GM18508 (cell line): Measurements from ENCODE around the gene CHD9.

Experiments used
- ATAC-seq: cut with Tn5 transposase; IDR thresholded peaks from one replicate; pipeline ENCODE4 v1.9.1; 2021; ENCODE audit warnings: moderate number of reproducible peaks; ENCODE audit not compliant: insufficient read depth, unreplicated experiment

CHD9 gene

DNA sequence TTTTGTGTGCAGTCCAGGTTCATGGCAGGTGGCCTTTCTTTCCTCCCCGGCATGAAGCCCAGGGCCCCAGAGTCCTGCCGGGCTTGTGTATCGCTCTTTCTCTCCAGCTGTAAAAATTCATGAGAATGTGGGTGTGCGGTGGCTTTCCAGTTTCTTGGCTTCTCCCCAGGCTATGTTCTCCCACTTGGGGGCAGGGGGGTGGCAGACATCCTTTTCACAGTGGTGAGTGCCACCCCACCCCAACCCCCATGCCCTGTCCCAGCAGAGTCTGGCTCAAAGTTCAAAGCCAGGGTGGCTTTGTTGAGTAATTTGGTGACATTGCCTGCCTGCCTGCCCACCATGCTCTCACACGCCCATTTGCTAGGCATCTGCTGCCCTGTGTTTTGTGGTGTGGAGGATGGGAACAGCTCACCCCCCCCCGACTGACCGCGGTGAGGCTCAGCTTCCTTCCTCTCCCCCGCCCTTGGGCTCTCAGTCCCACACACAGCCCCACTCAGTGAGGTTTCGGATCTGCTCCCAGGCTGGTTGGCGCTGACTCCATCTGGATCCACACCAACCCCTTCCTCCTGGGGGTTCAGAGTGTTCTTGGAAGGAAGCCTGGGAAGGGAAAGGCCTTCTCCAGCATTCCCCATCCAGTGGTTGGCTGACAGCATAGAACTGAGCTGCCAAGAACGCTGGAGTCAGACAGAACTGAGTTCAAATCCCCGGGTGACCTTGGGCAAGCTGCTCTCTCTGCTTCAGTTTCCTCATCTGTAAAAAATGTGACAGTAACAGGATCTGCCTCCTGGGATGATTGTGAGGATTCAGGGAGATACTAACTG lies 36.0 kb downstream of the CHD9 start:
- no peak for ATAC-seq

DNA sequence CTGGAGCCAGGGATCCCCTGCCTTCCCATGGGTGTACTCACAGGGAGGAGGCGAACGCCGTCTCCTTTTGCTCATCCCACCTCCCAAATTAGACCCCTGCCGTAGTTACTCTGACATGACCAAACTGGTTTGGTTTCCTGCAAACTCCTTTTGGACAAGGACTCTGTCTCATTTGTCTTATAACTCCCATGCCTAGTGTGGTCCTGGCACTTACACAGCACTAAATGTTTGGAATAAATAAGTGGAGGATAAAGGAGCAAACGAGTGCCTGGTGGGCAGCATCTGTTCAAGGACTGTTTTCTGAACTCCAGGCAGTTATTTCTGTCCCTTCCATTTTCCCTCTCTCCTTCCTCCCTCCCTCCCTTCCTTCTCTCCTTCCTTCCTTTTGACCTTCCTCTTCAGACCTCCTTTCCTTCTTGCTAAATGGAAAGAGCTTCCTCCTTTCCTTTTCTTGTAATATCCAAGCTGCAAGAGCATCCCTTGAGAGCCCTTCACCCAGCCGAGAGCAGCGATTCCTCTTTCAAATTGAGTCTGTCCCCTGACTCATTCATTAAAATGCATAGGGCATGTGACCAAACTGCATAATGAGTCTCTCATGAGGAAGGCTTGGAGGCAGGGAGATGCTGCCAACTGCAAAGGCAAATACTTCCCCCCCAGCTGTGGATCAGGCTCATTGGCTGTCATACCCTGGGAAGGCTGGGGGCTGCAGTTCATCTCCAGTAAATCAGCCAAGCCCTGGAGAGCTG lies 36.8 kb downstream of the CHD9 start:
- ATAC-seq: peak; percentile 53

DNA sequence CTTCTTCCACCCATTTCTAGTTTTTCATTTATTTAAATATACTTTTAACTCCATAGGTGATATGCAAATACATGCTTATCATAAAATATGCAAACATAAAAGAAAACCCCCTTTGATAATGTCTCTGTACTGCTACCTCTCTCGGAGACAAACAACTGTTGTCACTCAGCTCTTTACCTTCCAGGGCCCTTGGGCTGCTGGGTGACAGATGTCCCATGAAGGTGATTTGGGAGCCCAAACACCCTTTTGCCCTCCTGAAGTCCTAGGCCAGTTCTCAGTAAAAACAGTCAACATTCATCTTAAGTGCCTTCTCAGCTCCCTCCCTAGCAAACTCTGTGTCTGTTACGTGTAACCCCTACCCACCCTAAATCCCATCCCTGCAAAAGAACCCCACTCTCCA lies 37.5 kb downstream of the CHD9 start:
- ATAC-seq: no peak

DNA sequence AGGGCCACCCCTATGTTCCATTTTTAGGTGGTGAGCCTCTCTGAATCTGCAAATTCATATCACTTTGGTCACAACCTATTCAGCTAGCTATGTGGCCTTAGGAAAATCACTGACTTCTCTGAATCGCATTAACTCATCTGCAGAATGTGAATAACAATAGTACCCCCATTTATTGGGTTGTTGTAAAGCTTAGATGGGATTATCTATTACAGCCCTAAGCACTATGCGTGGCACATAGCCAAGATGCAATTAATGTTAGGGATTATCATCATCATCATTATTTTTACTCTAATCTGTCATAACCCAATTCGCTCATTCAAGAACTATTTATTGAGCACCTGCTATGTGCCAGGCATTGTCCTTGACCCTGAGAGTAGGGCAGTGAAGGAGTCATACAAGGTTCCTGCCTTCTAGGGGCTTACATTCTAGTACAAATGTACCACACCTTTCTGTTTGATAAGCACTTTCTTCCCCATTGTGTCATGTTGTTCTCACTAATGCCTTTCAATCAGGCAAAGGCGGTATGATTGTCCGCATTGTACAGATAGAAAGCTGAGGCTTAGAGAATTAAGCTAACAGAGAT lies 38.5 kb downstream of the CHD9 start:
- no peak for ATAC-seq

DNA sequence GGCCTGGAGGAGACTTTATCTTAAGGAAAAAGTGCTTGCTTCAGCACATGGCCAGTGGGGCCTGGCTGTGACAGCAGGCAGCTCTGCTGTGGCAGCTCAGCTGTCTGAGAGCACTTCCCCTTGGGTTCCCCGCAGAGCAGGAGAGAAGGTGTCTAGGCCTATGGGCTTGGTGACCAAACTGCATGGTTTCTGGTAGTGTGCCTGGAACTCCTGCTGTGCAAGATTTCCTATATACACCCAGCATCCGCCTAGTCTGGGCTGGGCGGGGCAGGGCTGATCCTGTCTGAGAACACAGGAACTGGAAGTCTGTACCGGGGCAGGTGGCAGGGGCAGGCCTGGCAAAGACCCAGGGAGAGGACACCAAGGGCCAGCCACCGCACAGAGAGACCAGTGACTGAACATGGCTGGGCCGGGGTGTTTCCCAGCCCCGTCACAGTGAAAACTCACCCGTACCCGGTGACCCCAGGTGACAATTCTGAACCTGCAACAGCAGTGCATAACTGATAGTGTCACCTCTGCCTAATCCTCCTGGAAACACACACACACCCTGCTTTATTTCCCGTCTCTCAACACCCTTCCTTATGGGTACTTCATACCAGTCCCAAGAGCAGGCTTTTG lies 39.3 kb downstream of the CHD9 start:
- peak; percentile 39 for ATAC-seq

DNA sequence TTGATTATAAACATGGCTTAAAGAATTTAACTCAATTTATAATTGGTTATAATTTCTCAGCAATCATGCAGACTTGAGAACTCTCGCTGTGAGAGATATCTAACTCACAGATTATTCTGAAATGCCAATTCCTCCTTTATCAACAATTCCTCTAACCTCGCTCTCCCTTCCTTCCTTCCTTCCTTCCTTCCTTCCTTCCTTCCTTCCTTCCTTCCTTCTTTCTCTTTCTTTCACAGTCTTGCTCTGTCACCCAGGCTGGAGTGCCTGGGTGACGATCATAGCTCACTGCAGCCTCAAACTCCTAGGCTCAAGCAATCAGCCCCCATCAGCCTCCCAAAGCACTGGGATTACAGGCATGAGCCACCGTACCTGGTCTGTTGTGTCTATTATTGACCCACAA lies 42.4 kb downstream of the CHD9 start:
- no peak for ATAC-seq

DNA sequence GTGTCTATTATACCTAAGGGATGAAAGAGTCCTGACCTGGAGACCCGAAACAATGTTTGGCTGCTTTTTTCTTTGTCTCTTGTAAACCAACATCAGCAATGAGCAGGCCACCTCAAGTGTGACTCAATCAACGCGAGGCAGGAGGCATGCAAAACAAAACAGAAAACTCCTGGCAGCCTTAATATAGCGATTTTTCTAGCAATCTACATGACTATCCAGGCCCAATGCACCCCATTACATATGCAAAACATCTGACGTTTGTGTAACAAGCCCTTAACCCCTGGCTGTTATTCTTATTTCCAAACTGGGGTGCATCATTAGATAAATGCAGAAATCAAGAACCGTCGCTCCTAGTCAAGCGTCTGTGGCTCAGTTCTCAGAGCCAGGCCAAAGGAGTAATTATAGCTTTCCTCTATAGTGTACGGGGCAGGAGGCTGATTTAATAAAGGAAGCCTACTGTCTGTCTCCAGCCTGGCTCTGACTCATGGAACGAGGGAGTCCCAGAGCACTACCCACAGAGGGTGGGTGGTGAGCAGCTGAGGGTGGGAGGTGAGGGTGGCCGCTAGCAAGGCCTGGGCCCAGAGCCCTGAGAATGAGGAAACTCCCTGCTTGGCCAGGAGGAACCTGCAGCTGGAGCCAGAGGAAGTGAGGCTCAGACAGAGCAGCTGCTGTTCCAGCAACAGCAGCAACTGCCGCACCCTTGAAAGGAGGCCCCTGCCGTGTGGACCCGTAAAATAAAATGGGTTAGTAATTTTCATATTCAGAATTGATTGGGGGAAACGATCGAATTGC lies 43.9 kb downstream of the CHD9 start:
- ATAC-seq: peak; percentile 49

DNA sequence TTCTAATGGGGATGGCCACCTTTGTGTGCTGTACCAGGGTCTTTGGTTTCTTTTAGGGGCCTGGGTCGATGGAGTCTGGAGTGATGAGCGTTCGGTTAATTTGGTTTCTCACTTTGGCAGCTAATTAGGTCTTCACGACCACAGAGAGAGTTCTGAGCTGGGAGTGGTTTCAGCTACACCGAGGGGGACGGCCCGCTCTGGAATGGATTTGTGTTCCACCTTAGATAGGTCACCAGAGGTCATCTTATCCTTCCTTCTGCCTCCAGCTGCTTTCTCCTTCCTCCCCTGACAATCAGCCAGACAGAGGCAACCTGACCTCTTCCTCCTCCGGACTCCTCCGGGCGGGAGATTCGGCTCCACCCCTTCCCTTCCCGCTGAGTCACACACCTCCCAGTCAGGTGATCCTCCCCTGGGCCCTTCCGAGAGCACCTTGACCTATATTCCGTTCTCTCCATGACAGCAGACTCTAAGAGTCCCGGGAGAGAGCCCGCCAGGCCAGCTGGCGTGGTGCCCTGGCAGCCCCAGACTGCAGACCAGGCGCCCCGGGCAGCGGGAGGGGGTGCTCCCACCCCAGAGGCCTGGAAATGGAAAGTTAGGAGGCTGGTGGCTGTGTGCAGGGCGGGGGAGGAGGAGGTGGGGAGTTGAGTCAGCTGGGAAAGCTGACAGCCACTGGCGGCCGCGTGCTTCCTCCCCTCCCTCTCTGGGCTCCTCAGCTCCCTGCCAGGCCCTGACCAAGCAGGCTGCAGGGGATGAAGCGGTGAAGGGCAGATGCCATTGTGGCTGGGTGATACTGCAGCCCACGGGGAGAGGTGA lies 44.7 kb downstream of the CHD9 start:
- peak; percentile 35 for ATAC-seq

DNA sequence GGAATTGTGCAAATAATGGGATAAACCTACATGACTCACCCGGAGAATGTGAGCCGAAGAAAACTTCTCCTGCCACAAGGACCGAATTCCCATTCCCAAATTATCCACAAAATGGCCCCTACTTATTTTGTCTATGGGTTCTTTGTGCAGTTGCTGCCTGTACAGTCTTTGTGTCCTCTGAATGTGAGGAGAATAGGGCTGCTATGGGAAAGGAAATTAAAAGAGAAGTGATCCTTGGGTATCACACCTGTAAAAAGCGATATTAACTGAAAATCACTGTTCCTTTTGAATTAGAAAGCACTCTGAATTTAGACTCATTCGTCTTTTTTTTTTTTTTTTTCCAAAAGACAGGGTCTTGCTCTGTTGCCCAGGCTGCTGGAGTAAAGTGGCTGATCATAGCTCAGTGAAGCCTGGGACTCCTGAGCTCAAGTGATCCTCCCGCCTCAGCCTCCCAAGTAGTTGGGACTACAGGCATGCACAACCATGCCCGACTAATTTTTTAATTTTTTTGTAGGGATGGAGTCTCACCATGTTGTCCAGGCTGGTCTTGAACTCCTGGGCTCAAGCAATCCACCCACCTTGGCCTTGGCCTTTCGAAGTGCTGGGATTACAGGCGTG lies 45.4 kb downstream of the CHD9 start:
- no peak for ATAC-seq

DNA sequence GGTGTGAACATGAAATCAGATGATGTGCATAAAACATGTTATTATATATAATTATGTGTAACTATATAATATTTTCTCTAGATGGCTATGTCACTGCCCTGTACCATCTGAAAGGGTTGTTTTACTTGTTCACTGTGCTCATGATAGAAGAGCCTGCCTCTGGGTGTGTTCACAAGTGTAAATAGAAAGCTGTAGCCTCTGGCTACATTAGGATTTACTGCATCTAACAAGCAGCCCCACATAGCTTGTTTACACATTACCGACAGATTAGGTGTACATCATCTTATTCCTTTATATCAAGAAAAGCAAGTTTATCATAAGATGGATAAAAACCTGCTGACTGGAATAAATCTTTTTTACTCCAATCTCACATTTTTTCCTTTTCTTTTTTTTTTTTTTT lies 46.1 kb downstream of the CHD9 start:
- ATAC-seq: no peak

DNA sequence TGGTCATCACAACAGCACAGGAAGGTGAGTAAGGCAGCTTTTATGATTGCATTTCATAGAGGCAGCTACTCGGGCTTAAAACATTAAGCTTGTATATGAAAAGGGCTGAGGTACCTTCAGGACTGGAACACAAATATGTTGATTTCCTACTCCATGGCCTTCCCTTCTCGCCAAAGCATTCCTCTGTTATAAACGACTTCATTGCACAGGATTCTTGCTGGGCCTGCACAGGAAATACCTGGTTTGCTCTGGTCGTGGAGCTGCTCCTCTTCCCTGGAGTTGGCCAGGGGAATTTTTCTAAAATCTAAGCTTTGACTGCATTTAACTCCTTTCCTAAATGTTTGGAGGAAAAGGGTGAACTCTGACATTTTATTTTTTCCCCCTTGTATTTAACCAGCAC lies 49.0 kb downstream of the CHD9 start:
- ATAC-seq: no peak

DNA sequence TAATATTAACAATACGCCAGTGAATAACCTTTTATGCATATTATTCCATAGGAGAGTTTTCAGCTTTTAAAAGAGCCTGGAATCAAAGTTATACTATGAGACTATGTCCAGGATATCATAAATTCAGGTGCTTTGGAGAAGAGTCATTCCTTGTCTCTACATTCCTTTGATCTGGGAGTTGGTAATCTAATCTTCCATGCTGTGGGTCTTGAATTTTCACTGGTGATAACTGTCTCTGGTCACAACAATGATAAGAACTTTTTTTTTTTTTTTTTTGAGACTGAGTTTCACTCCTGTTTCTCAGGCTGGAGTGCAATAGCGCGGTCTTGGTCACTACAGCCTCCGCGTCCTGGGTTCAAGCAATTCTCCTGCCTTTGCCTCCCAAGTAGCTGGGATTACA lies 50.8 kb downstream of the CHD9 start:
- ATAC-seq: no peak

DNA sequence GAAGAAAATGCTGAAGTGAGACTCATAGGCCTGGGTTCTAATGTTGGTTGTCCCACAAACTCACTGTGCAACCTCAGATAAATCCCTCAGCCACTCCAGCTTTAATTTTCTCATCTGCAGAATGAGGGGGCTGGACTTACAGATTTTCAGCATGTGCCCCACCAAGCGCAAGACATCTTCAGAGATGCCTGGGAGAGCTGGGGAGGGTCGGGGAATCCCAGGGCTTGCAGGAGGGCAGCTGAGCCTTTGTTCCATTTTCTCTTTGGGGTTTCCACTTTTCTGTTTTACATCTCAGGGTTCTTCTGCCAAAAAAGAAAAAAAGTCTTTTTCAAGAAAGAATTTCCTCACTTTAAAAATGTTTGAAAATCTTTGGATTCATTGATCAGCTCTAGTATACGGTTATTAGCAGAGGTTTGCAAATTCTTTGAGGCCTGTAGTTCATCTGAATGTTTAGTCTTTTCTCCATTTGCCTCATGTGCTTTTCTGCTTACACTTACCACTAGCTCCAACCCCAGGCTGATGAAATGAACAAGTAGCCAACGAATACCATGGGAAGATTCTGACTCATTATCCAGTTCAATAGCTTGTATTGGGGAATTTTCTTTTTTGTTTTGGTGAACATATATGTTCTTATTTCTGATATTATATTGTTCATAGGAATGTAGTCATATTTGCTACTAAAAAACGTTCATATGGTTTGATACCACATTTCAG lies 56.4 kb downstream of the CHD9 start:
- ATAC-seq: no peak

DNA sequence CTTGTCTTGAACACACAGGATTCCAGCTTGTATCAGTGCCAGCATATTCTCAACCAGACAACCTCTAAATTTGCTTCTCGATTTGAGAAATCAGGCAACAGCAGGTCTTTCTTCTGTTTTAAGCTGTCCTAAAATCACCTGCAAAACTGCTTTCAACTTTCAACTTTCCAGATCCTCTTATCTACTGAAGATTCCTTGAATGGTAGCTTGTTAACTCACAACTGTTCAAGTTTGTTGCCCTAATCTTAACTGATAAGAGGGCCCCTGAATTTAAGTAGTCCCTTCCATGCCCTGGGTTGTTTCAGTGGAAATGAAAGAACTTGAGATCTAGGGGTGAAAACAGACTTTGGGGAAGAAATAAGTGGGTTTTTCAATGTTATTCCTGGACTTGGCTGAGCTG lies 57.2 kb downstream of the CHD9 start:
- no peak for ATAC-seq

DNA sequence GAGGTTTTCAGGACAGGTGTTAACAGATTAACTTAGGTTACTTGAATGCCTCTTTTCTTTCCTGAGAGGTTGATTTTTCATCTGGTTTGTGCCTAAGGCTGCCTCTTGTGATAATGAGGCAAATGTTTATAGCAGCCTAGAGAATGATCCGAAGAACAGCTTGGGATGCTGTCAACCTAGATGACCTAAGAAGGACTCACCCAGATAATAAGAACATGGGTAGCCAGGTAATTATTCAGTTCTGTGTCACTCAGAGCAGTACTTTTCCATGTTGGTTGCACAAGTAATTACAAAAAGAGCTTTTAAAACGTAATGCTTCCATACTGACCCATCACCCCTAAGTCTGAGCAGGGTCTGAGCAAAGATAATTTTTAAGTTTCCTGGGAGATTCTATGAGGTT lies 60.3 kb downstream of the CHD9 start:
- no peak for ATAC-seq

DNA sequence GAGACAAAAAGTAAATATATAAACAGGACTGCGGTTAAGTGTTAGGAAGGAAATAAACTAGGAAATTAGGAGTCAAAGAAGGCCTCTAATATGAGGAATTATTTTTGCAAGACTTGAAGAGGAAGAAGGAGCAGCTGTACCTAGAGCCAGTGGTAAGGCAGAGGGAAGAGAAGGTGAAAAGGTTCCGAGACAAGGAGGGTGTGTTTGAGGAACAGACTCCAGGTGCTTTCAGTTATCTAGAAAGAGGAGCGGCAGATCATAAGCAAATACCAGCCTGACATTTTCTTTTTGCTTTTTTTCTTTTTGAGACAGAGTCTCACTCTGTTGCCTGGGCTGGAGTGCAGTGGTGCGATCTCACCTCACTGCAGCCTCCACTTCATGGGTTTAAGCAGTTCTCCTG lies 61.0 kb downstream of the CHD9 start:
- ATAC-seq: no peak

DNA sequence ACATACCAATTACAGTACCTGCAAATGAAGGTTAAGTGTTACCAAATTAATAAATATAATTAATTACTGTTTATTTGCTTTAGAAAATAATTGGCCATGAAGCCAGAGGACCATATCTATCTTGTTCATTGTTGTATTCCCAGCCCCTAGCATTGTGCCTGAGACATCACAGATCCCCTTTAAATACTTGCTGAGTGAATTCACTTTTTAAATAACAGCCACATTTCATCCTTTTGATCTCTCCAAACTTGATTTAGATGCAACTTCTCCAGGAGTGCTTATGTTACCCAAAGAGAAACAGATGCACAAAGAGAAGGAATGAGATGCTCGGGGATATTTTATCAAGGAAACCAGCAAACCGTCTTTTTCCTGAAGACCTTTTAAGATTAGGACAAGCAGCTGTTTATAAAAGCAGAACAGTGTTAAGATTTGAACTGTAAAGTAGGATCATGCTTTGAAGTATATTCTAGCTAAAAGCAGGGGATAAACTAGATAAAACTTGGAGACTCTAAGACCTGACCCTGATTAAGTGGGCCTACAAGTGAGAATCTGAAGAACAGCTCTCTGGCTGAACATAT lies 66.3 kb downstream of the CHD9 start:
- no peak for ATAC-seq

DNA sequence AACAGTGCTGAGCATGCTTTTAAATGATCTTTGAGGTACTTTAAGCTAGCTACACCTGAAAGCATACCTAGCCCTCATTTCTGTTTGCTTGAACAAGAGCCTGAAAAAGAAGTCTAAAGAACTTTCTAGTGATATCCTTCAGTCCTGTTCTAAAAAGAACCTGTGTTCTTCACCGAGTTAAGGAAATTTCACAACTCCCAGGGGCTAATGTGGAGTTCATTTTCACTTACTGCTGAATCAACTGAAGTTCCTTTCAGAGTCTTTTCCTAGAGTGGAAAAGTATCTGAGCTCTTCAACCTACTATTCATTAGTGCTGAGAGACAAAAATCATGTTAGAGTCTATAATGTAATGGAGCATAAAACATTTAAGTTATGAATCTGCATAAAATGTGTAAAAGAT lies 66.9 kb downstream of the CHD9 start:
- no peak for ATAC-seq
